AG09319 (cell line): Measurements from ENCODE around the gene RBMS1.

Experiments used
- DNase-seq: peaks from one replicate; pipeline ENCODE4 v3.0.0-alpha.2; 2010; ENCODE audit warnings: low read depth; ENCODE audit errors: extremely low read depth
- CTCF ChIP-seq: IDR thresholded peaks from 2 replicates; pipeline ENCODE4 v1.5.1; 2011; ENCODE audit warnings: low read depth, mild to moderate bottlenecking, inconsistent platforms, low read length, moderate library complexity

Gene RBMS1

GRCh38 chr2:160364364-160364763, 129.2 kb downstream of the RBMS1 start:
- no peak for TF ChIP-seq CTCF
- no peak for DNase-seq

- no peak for DNase-seq
- TF ChIP-seq CTCF: no peak
These were observed 129.6 kb downstream of the RBMS1 start for GRCh38 chr2:160363961-160364360.

- no peak for TF ChIP-seq CTCF
- DNase-seq: no peak
These were observed 130.6 kb downstream of the RBMS1 start for GRCh38 chr2:160363055-160363454.

- DNase-seq: no peak
- no peak for TF ChIP-seq CTCF
These were observed 131.1 kb downstream of the RBMS1 start for GRCh38 chr2:160362541-160362940.

GRCh38 chr2:160362018-160362417, 131.6 kb downstream of the RBMS1 start:
- no peak for TF ChIP-seq CTCF

GRCh38 chr2:160360089-160360757, 133.4 kb downstream of the RBMS1 start:
- TF ChIP-seq CTCF: no peak

More at GRCh38 chr2:160362018-160362417, 131.6 kb downstream of the RBMS1 start:
- no peak for DNase-seq

GRCh38 chr2:160358046-160358445, 135.6 kb downstream of the RBMS1 start:
- TF ChIP-seq CTCF: no peak
- no peak for DNase-seq

More at GRCh38 chr2:160360089-160360757, 133.4 kb downstream of the RBMS1 start:
- no peak for DNase-seq
